NCI-H69 (cell line): ENCODE measurements around the gene ABCB9.
"Not testable (repeated sequence)": the region's sequence is repeated elsewhere in the genome, so short reads cannot be mapped to it uniquely, and the experiment has no call there.

Source experiments
- DNase-seq: peaks from one replicate; lab custom pipeline; 2025; lab: John Stamatoyannopoulos, UW

Gene ABCB9

GRCh38 chr12:122963941-122964265 lies 2.4 kb downstream of the ABCB9 start:
- peak; percentile 41 for DNase-seq

- peak; percentile 77 for DNase-seq
Observed at GRCh38 chr12:122961531-122962329, 4.5 kb downstream of the ABCB9 start.

- DNase-seq: no peak
Observed at GRCh38 chr12:122960193-122960569, 6.1 kb downstream of the ABCB9 start.

- DNase-seq: no peak
Observed at GRCh38 chr12:122959566-122960192, 6.6 kb downstream of the ABCB9 start.

- DNase-seq: no peak
Observed at GRCh38 chr12:122958198-122958888, 7.9 kb downstream of the ABCB9 start.

GRCh38 chr12:122956035-122956434 lies 10.2 kb downstream of the ABCB9 start:
- no peak for DNase-seq

- no peak for DNase-seq
Observed at GRCh38 chr12:122955156-122955555, 11.1 kb downstream of the ABCB9 start.

GRCh38 chr12:122951979-122952892 lies 14.0 kb downstream of the ABCB9 start:
- DNase-seq: peak; percentile 79

- DNase-seq: no peak
Observed at GRCh38 chr12:122951406-122951805, 14.9 kb downstream of the ABCB9 start.

GRCh38 chr12:122949816-122950675 lies 16.2 kb downstream of the ABCB9 start:
- no peak for DNase-seq

- DNase-seq: no peak
Observed at GRCh38 chr12:122949405-122949804, 16.9 kb downstream of the ABCB9 start.

GRCh38 chr12:122948605-122949004 lies 17.7 kb downstream of the ABCB9 start:
- no peak for DNase-seq

- no peak for DNase-seq
Observed at GRCh38 chr12:122947352-122947792, 18.9 kb downstream of the ABCB9 start.

- peak; percentile 73 for DNase-seq
Observed at GRCh38 chr12:122946690-122947341, 19.4 kb downstream of the ABCB9 start.

- peak; percentile 41 for DNase-seq
Observed at GRCh38 chr12:122944605-122945592, 21.4 kb downstream of the ABCB9 start.

GRCh38 chr12:122943196-122943595 lies 23.1 kb downstream of the ABCB9 start:
- DNase-seq: no peak

GRCh38 chr12:122942637-122943036 lies 23.6 kb downstream of the ABCB9 start:
- DNase-seq: peak; percentile 57

- not testable (repeated sequence) for DNase-seq
Observed at GRCh38 chr12:122941351-122941750, 24.9 kb downstream of the ABCB9 start.

- DNase-seq: no peak
Observed at GRCh38 chr12:122939125-122939524, 27.1 kb downstream of the ABCB9 start.
